HG03442 (cell line): ENCODE results near the gene DIPK1A.

ENCODE experiments used
- ATAC-seq: cut with Tn5 transposase; IDR thresholded peaks from one replicate; pipeline ENCODE4 v1.9.1; 2021; ENCODE audit warnings: mild to moderate bottlenecking, moderate library complexity; ENCODE audit not compliant: unreplicated experiment

The DIPK1A gene

GRCh38 chr1:92808381-92808780, 152.9 kb downstream of the DIPK1A start:
- no peak for ATAC-seq

DNA sequence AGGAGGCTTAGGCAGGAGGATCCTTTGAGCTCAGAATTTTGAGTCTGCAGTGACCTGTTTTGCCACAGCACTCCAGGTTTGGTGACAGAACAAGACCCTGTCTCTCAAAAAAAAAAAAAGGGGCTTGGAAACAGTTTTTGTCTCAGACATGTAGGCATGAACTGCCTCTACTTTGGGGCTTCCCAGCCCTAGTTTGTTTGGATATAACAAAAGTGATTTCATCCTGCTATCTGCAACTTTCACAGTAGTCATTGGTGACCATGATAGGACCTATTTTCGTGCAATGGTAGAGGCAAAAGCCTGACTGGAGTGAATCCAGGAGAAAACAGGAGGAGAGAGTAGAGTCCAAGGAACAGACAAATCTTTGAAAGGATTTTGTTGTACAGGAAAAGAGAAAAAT, 156.0 kb downstream of the DIPK1A start:
- no peak for ATAC-seq

DNA sequence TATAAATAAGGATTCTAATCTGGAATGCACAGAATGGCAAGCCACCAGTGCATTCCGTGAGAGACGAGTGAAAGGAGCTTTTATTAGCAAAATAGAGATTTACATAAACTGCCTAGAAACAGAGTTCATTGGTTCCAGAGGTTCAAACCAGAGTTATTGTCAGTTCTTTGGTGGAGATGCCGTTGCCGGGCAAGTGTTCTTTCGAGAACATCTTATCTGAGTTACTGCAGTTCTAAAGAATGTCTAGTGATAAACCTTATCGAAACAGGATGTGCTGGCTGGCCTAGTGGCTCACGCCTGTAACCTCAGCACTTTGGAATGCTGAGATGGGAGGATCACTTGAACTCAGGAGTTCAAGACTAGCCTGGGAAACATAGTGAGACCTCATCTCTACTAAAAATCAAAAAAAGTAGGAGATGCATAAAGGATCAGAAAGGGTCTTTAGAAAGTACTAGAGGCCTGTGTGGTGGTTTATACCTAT, 156.5 kb downstream of the DIPK1A start:
- peak; percentile 67 for ATAC-seq

DNA sequence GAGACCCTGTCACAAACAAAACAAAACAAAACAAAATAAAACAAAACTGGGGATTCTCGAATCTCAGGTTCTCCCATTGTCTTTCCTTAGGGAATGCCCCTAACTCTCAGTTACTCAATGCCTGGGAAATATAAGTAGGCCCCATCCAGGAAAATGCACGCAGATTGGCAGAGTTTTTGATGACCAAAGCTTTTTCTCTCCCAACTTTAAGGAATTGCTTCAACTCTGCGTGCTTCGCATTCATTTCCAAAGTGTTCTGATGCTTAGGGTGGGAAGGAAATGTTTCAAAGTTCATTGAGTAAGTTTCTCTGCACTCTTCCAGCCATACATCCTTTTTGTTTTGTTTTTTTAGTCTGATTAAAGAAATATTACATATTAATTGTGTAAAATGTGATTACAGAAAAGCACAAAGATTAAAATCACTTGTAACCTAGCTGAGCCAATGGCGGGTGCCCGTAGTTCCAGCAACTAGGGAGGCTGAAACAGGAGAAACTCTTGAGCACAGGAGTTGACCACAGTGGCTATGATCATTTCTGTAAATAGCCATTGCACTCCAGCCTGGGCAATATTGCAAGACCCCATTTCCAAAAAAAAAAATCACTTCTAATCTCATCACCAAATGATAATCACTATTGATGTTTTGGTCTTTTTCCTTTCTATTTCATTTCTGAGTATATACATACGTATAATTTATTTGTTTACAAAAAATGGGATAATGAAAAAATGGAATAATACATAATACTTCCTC, 157.9 kb downstream of the DIPK1A start:
- ATAC-seq: no peak

DNA sequence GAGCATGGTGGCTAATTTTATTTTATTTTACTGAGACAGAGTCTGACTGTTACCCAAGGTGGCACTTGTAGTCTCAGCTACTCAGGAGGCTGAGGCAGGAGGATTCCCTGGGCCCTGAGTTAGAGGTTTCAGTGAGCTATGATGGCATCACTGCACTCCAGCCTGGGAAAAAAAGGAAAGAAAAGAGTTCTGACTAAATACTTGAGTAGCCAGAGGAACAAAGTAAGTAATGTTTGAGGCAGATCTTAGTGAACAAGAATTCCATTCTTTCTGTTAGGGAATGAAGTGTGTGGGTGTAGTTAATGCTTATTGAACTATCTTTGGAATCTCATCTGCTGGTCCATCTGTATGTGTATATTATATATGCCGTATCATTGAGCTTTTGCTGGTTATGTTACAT, 163.3 kb downstream of the DIPK1A start:
- no peak for ATAC-seq

DNA sequence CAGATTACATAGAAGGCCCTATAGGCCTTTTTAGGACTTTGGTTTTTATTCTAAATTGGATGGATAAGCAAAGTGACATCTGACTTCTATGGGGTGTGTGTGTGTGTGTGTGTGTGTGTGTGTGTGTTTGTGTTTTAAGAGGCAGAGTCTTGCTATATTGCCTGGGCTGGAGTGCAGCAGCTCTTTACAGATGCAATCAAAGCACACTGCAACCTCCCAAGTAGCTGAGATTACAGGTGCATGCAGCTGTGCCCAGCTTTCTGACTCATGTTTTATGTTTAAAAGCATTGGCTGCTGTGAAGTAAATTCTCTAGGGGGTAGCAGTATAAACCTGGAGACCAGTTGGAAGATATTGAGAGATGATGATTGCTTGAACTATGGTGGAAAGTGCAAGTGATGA, 164.0 kb downstream of the DIPK1A start:
- no peak for ATAC-seq

- no peak for ATAC-seq
These were observed 166.1 kb downstream of the DIPK1A start for GRCh38 chr1:92795166-92795565.

GRCh38 chr1:92792340-92792782, 168.9 kb downstream of the DIPK1A start:
- ATAC-seq: no peak
